Stimulated activated CD4-positive, alpha-beta T cell treated with anti-CD3 and anti-CD28 coated beads, Interleukin-1b, Interleukin-23, amount 100 ng/mL, for 1 hour (primary cell): Measurements from ENCODE around the gene CRAT.
"Not testable (repeated sequence)": the region's sequence is repeated elsewhere in the genome, so short reads cannot be mapped to it uniquely, and the experiment has no call there.

Experiments
- DNase-seq, 2 donors: peaks; one replicate each; pipeline ENCODE4 v3.0.0-alpha.2; 2020; ENCODE audit warnings: low read depth in 2 of 2

The CRAT gene

DNA sequence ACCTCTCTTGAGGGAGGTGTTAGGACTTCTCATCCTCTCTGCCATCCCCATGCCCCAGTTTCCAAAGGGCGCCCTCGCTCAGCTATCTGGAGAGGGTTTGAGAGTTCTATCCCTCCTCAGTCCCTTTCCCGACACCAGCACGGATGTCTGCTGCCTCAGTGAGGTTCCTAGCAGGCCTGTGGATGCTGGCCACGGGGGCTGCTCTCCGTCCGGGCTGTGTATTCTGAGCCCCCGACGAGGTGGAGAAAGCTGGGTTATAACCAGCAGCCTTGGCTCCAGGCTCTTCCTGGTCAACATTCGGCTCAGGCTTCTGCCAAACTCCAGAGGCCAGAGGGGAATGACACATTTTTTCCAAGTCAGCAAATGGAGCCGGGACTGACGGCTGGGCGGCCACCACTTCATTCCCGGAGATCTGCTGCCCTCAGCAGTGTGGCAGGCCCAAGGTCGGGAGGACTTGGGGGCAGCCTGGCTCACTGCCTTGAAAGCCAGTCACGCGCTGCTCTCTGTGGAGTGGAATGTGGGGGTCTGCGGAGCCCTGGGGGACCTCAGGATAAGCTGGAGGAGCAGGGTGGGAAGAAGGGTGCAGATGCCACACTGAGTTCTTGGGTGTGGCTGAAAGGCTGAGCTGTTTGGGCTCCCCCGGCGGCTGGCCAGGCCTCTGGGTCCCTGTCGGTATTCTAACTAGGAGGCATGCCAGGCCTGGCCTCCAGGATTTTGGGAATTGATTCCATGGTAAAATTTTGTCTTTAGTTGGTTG lies 28.1 kb upstream of the CRAT start:
- DNase-seq, result no peak

DNA sequence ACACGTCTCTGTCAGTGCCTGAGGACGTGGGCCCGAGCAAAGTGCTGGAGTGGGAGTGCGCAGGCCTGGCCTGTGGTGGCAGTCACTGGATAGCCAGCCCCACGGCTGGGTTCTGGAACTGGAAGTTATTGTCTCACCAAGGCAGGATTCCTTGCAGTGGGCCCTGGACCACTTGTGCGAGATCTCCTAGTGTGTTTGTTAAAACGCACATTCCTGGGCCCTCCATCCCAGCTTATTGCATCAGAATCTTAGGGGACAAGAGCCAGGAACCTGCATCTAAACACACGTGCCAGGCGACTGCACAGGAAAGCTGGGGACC lies 27.5 kb upstream of the CRAT start:
- DNase-seq, result no peak

DNA sequence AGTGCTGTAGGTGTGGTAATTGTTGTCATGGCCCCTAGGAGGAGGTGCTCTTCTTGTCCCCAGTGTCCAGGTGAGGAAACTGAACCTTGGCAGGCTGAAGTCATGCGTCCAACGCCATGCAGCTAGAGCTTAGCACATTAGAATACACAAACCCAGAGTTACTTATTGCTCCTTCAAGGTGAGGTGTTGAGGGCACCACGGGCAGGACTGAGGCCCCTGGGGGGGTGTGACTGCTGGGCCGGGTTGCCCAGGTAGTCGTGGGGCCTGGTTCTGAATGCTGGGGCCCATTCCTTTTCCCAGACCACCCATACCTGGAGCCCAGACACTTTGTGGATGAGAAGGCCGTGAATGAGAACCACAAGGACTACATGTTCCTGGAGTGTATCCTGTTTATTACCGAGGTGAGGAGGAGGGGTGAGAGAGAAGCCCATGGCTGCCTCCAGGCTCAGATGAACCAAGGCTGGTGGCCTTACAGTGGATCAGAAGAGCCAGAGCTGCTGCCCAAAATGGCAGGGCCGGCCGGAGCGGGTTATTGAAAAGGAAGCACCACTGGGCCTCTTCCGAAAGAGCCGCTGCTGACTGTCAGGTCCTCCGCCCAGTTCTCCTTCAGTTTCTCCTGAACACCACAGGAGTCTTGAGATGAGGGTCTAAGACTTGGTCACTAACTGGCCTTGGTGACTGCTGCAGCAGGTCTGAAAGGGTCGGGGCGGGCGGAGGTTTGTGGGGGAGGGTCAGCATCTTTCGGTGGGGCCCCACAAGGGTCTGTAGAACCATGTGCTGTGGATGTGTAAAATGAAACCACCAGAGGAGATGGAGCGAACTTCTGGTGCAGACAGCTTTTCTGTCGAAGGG lies 26.9 kb upstream of the CRAT start:
- no peak for DNase-seq

DNA sequence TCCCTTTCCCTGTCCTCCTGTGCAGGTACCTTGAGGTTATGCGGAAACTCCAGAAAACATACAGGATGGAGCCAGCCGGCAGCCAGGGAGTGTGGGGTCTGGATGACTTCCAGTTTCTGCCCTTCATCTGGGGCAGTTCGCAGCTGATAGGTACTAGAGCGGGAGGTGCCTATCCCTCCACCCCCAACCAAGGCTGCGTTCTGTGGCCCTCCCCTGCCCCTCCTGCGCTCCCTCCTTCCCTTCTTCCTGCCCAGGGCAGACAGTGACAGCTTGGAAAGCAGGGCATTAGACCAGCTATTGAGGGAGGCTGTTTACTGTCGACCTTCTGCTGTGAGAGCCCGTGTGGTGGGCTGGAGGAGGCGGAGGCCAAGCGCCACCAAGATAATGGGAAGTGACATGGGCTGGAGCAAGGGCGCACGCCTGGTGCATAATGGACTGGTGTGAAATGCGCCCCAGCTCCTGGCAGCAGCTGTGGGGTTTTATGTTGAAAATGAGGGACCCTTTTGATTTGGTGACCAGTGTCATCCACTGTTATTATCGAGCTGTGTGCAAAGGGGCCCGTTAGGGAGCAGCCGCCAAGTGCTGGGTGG lies 25.9 kb upstream of the CRAT start:
- no peak for DNase-seq

DNA sequence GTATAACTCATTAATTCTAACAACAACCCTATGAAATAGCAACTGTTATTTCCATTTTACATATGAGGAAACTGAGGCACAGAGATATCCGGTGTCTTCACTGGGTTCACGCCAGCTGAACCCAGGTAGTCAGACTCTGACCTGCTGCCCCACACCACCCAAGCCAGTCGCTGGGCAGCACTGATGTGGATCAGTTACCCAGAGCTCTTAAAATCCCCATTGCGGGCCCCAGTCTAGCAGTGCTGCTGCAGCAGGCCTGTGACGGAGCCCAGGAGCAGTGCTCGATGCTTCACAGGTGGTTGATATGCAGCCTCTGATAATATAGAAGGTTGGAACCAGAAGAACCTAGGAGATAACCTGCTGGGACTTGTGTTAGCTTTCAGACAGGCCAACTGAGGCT lies 24.9 kb upstream of the CRAT start:
- no peak for DNase-seq

DNA sequence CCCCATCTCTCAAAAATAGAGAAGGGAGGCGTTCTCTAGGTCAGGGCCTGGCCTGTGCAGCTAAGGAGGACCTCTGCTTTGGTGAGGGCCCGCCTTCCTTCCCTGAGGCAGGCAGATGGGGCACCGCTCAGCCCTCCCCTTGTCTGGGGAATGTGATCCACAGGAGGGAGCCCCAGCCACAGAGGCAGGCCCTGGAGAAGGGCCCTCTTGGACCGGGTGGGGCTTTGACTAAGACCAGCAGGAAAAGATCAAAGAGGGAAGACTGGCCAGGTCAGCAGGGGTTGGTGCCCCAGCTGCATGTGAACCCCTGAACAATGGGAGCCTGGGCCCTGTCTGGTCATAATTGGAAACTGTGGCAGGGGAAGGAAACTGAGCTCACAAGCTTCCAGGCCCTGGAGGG lies 22.5 kb upstream of the CRAT start:
- DNase-seq, result no peak

DNA sequence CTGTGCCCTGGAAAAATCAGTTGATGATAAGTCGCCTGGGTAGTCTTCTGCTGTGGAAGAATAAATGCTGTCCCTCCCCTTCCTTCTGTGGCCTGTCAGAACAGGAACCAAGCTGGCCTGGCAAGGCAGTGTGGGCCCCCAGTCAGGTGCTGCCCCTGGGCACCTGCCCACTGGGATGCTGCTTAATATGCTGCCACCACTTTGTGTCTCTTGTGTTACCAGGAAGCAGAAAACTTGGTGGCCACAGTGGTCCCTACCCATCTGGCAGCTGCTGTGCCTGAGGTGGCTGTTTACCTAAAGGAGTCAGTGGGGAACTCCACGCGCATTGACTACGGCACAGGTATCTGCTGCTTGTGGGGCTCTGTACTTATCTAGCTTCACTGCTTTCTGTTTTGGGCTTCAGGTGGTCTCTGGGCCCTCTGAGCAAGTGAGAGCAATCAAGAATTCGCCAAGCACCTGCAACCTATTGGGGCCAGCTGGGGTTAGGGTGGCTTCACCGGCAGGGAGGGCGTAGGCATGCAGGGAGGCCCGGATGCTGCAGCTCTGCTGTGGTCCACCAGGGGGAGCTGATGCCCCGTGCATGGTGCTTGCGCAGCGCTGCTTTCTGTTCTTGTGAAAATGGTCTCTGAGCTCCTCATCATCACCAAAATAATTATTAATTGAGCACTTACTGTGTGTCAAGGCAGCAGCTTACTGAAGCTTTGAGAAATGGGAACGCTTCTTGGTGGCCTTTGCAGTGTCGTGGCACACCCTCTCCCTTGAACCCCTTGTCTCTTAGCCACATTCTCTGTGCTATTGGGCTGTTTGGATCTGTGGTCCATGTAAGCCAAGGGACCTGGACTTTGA lies 20.9 kb upstream of the CRAT start:
- DNase-seq, result peak; percentile 72 to 77

DNA sequence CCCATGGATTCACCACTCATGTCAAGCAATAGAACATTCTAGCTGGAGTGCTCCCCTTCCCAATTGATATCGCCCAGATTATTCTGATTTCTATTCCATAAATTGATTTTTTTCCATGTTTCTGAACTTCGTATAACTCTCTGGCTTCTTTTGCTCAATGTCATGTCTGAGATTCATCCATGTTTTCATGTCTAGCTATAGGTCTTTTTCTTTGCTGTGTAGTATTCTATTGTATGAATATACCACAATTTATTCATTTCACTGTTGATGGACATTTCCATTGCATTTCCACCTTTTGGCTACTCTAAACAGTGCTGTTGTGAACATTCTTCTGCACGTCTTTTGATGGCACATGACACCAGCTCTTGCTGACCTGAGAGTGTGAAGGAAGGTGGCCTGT lies 20.2 kb upstream of the CRAT start:
- no peak for DNase-seq

DNA sequence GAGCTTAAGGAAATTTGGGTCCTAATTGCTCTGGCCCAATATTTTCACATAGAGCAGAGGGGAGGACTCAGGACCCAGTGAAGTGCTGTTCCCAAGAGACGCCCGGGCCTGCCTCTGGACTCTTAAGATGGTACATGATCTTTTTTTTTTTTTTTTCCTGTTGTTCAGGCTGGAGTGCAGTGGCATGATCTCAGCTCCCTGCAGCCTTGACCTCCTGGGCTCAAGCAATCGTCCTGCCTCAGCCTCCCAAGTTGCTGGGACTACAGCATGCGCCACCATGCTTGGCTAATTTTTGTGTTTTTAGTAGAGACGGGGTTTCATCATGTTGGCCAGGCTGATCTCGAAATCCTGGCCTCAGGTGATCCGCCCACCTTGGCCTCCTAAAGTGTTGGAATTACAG lies 19.7 kb upstream of the CRAT start:
- not testable (repeated sequence) for DNase-seq

DNA sequence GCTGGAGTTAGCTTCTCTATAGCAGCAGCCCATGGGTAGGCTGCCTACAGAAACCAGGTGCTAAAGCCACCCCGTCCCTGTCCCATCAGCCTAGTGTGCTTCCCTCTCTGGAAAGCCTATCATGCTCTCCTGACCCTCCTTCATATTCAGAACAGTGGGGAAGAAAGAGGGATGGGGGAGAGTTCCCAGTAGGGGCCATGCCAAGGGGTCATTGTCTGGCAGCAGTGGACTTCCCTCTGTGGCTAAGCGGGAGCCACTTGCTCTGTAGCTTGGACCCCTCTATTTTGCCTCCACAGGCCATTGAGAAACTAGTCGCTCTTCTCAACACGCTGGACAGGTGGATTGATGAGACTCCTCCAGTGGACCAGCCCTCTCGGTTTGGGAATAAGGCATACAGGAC lies 18.1 kb upstream of the CRAT start:
- no peak for DNase-seq

DNA sequence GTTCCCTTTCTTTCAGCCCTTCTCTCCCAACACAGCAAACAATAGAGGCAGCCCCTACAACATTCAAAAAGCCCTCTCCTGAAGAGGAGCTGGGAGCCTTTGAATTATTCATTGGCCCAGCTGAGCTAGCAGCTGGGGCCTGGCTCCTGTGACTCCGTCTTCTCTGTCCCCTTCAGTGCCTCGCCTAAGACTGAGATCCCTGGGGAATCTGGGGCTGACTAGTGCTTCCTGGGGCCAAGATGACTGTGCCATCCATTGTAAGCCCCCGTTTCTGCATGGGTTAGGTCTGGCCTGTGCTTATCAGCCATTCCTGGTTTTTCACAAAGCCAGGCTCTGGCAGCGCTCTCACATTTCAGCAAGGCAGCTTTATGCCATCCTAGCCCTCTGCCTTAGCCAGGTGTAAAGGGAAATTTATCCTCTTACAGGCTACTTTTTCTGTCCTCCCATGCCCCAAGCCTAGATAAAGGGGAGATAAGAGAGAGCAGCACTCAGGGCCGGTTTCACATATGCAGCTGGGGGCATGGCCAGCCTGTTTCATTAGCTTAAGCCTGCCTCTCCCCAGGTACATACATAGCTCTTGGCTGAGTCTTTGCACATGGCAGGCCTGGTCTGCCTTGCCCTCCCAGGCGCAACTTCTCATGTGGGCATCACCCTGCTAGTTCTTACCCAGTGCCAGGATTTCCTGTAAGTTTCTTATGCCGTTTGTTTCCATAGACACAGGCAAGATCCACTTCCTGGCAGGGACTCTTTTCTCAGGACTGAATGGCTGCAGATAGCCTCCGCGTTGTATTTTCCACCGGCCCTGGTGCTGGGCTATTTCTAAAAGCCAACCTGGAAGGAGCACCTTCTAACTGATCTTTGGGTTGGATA lies 16.4 kb upstream of the CRAT start:
- no peak for DNase-seq

DNA sequence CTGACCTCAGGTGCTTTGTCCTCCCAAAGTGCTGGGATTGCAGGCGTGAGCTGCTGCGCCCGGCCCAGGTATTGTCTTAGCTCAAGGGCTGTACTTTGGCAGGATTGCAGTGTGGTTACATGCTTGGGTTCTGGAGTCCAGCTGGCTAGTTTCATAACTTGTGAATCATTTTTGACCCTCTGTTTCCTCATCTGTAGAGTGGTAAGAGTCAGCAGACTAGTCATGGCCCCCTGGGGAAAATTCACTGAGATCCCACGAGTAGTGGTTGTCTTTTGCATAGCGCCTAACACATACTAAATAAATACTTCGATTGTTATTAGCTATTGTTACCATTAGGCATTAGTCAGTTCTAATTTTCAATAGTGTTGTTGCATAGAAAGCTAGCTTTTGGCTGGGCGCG lies 14.9 kb upstream of the CRAT start:
- DNase-seq, result no peak

DNA sequence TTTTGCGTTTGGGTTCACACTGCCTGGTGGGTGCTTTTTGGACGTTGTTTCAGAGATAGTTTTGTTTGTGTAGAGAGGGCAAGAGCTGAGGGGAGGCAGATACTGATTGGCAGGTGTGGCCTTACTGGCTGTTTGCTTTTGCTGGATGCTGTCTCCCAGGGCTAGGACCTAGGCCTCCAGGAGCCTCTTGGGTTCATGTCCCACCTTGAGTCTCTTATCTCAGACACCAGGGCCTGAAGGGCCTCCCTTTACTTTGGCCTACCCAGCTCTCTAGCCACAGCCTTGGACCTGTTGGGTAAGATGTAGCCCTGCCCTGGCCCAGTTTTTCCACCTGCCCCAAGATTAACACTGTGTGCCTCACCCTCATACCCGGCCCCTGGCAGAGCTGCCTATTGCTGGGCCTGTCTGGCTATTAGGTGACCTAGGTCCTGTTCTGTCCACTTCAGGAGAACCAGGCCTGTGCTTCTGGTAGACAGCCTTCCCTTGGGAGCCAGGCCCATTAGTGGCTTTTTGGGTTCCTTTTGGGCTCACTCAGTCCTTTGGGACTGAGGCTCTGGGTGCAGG lies 14.0 kb upstream of the CRAT start:
- DNase-seq, result no peak

DNA sequence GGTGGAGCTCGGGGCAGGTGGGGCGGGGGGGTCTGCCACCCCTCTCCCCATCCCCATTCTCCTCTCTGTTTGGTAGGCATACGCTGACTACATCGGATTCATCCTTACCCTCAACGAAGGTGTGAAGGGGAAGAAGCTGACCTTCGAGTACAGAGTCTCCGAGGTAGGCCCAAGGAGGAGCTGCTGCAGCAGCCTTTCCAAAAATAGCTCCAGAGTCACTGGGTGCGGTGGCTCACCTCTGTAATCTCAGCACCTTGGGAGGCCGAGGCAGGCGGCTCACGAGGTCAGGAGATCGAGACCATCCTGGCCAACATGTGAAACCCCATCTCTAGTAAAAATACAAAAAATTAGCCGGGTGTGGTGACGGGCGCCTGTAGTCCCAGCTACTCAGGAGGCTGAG lies 12.4 kb upstream of the CRAT start:
- DNase-seq, result not testable (repeated sequence)

DNA sequence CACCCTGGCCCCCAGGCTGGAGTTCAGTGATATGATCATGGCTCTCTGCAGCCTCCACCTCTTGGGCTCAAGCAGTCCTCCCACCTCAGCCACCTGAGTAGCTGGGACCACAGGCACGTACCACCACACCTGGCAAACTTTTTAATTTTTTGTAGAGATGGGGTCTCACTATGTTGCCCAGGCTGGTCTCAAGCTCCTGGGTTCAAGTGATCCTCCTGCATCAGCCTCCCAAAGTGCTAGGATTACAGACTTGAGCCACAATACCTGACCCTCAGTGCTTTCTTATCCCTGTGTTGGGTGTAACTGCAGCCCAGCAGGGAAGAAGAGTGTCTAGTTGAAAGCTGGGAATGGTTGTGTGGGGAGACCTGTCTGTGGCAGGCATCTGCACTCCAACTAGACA lies 11.5 kb upstream of the CRAT start:
- no peak for DNase-seq

DNA sequence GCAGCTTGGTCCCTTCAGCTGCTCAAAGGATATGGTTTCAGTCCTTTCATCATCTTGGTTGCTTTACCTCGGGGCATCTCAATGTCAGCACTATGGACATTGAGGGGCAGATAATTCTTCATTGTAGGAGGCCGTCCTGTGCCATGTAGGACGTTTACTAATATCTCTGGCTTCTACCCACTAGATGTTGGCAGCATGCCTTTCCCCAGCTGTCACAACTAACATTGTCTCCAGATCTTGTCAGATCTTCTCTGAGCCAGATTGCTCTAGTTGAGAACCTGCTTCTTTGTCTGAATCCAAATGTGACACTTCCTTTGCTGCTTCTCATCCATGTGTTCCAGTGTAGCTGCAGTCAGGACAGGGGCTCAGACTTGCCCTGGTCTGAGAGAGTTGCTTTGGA lies 10.9 kb upstream of the CRAT start:
- no peak for DNase-seq

DNA sequence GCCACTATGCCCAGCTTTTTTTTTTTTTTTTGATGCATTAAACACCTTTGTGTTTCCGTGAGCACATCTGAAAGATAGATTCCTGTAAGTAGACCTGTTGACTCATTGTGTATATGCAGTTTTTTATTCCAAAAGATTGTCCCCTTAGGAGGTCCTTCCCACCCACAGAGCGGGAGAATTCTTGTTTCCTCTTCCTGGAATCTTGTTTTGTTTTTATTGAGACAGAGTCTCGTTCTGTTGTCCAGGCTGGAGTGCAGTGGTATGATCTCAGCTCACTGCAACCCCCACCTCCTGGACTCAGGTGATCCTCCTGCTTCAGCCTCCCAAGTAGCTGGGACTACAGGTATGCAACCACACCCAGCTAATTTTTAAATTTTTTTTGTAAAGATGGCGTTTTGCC lies 8.2 kb upstream of the CRAT start:
- DNase-seq, result no peak

DNA sequence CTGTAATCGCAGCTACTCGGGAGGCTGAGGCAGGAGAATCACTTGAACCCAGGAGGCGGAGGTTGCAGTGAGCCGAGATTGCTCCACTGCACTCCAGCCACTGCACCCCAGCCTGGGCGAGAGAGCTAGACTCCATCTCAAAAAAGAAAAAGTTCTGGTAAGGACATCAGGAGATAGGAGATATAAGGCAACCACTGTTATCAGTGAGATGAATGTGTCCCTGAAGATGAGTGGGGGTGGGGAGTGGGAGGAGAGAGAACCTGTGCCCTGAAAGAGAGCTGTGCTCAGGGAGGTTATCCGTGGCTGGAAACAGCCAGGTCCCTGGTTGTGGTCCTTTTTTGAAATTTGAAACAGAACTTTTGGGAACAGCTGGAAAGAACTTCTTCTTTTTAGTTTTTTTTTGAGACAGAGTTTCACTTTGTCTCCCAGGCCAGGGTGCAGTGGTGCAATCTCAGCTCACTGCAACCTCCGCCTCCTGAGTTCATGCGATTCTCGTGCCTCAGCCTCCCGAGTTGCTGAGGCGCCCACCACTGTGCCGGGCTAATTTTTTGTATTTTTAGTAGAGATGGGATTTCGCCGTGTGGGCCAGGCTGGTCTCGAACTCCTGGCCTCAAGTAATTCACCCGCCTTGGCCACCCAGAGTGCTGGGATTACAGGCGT lies 3.2 kb upstream of the CRAT start:
- no peak for DNase-seq

DNA sequence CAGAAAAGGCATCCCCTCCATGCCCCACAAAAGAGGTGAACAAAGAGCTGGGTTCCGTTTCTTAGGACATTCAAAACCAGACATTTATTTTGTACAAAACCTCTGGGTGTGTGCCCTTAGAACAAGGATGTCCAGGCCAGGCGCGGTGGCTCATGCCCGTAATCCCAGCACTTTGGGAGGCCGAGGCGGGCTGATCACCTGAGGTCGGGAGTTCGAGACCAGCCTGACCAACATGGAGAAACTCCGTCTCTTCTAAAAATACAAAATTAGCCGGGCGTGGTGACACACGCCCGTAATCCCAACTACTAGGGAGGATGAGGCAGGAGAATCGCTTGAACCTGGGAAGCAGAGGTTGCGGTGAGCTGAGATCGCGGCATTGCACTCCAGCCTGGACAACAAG lies 1.9 kb upstream of the CRAT start:
- not testable (repeated sequence) for DNase-seq

DNA sequence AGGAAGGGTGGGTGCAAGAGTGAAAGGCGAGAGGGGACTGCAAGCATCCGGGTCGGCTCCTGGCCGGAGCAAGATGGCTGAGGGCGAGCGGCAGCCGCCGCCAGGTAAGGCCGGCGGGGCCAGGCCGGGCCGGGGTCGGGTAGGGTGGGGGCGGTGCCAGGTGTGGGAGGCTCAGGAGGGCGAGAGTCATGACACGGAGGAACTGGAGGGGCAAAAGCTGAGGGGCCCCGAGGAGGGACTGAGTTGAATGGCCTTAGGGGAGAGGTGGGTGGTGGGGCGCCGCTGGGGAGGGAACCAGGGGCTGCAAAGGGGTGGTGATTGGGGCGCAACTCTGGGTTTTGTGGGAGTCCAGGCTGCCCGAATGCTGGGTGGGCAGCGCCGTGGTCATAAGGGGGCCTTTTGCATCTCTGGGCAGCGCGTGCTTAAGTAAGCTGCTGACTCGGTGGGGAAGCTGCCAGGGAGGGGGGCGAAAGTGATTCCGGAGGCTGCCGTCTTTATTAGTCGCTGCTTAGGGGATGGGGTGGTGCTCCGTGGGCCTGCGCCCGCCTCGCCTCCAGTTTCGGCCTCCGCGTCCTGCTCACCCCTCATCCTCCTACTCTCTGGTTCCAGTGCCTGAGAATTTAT lies 1.0 kb upstream of the CRAT start:
- DNase-seq, result peak in 1 of 2 donors; percentile 12
